MM.1S (cell line): ENCODE results near the gene NPFF.

ENCODE experiments used
- DNase-seq: peaks from one replicate; pipeline ENCODE4 v3.0.0-alpha.2; 2015
- H2AFZ ChIP-seq: fragments of 300-600 bp; sonication (generic); 2 replicates; pipeline ENCODE4 v1.6.0; 2016; ENCODE audit warnings: antibody characterized with exemption, low read length
- H3F3A ChIP-seq: fragments of 300-600 bp; sonication (generic); 2 replicates; pipeline ENCODE4 v1.6.1; 2016; ENCODE audit warnings: mild to moderate bottlenecking, antibody characterized with exemption, low read length, moderate library complexity, mixed read lengths; ENCODE audit not compliant: insufficient read depth
- H3K27ac ChIP-seq: fragments of 300-600 bp; sonication (generic); 2 replicates; pipeline ENCODE4 v1.5.1; 2016; ENCODE audit warnings: mild to moderate bottlenecking, low read length
- H3K27me3 ChIP-seq: fragments of 300-600 bp; sonication (generic); replicated peaks from 2 replicates; pipeline ENCODE4 v1.6.0; 2016; ENCODE audit warnings: low read length; ENCODE audit not compliant: insufficient read depth
- H3K36me3 ChIP-seq: fragments of 300-600 bp; sonication (generic); replicated peaks from 2 replicates; pipeline ENCODE4 v1.6.1; 2016; ENCODE audit warnings: mild to moderate bottlenecking, low read length, mixed read lengths; ENCODE audit not compliant: insufficient read depth
- H3K4me1 ChIP-seq: fragments of 300-600 bp; sonication (generic); 2 replicates; pipeline ENCODE4 v1.6.1; 2016; ENCODE audit warnings: low read length, mixed read lengths
- H3K4me2 ChIP-seq: fragments of 300-600 bp; sonication (generic); 2 replicates; pipeline ENCODE4 v1.6.0; 2016; ENCODE audit warnings: low read depth, low read length
- H3K4me3 ChIP-seq: fragments of 300-600 bp; sonication (generic); 2 replicates; pipeline ENCODE4 v1.5.1; 2016; ENCODE audit warnings: low read length, mixed read lengths
- H3K79me2 ChIP-seq: fragments of 300-600 bp; sonication (generic); 2 replicates; pipeline ENCODE4 v1.6.1; 2016; ENCODE audit warnings: mixed run types, low read length, mixed read lengths
- H3K9ac ChIP-seq: fragments of 300-600 bp; sonication (generic); 2 replicates; pipeline ENCODE4 v1.6.1; 2016; ENCODE audit warnings: low read length, mixed read lengths
- H3K9me2 ChIP-seq: fragments of 300-600 bp; sonication (generic); replicated peaks from 2 replicates; pipeline ENCODE4 v1.6.1; 2016; ENCODE audit warnings: mild to moderate bottlenecking, low read length, mixed read lengths; ENCODE audit not compliant: insufficient read depth
- H3K9me3 ChIP-seq: fragments of 300-600 bp; sonication (generic); replicated peaks from 2 replicates; pipeline ENCODE4 v1.6.1; 2016; ENCODE audit warnings: mild to moderate bottlenecking, low read length, mixed read lengths; ENCODE audit not compliant: insufficient read depth
- H4K20me1 ChIP-seq: fragments of 300-600 bp; sonication (generic); 2 replicates; pipeline ENCODE4 v1.6.1; 2016; ENCODE audit warnings: mild to moderate bottlenecking, low read length, moderate library complexity, mixed read lengths; ENCODE audit not compliant: insufficient read depth
- CTCF ChIP-seq: fragments of 300-600 bp; sonication (generic); IDR thresholded peaks from 2 replicates; pipeline ENCODE4 v1.5.1; 2016; ENCODE audit warnings: antibody characterized with exemption, low read length, mixed read lengths
- EZH2 ChIP-seq: fragments of 300-600 bp; sonication (generic); optimal IDR thresholded peaks from 2 replicates; pipeline ENCODE3; 2017; ENCODE audit warnings: low read depth, mild to moderate bottlenecking, antibody characterized with exemption, low read length, mixed read lengths
- EZH2phosphoT487 ChIP-seq: fragments of 300-600 bp; sonication (generic); IDR thresholded peaks from 2 replicates; pipeline ENCODE4 v1.6.1; 2018; ENCODE audit warnings: antibody characterized with exemption, low read length

The NPFF gene

GRCh38 chr12:53533471-53533870 is 26.2 kb upstream of the NPFF start:
- no peak overlapping the region for H3K4me3 ChIP-seq
- no peaks in the 10 kb centered on the region for H3F3A ChIP-seq
- DNase-seq: no peak
- no peak overlapping the region for H3K9ac ChIP-seq
- no peak overlapping the region for H2AFZ ChIP-seq
- H3K36me3 ChIP-seq: no peaks in the 10 kb centered on the region
- H4K20me1 ChIP-seq: no peaks in the 10 kb centered on the region
- H3K9me3 ChIP-seq: no peaks in the 10 kb centered on the region
- H3K79me2 ChIP-seq: no peaks in the 10 kb centered on the region
- no peaks in the 10 kb centered on the region for H3K27me3 ChIP-seq
- no peak overlapping the region for H3K4me2 ChIP-seq
- TF ChIP-seq EZH2: no peak
- no peak for TF ChIP-seq EZH2phosphoT487
- TF ChIP-seq CTCF: no peak
- H3K27ac ChIP-seq: no peak overlapping the region
- no peaks in the 10 kb centered on the region for H3K9me2 ChIP-seq
- H3K4me1 ChIP-seq: no peaks in the 10 kb centered on the region

GRCh38 chr12:53532524-53533445 is 25.5 kb upstream of the NPFF start:
- Histone ChIP-seq H3K79me2 (no peaks in the 10 kb centered on the region), H3K4me2 (no peak overlapping the region), H4K20me1 (no peaks in the 10 kb centered on the region), H3K9me2 (no peaks in the 10 kb centered on the region), H3K27me3 (no peaks in the 10 kb centered on the region), H2AFZ (no peak overlapping the region), H3F3A (no peaks in the 10 kb centered on the region), H3K9ac (no peak overlapping the region), H3K36me3 (no peaks in the 10 kb centered on the region), H3K9me3 (no peaks in the 10 kb centered on the region), H3K4me1 (no peaks in the 10 kb centered on the region), H3K27ac (no peak overlapping the region), H3K4me3 (no peak overlapping the region)
- no peak for TF ChIP-seq EZH2phosphoT487
- TF ChIP-seq CTCF: no peak
- no peak for TF ChIP-seq EZH2
- DNase-seq: no peak

- H4K20me1 ChIP-seq: no peaks in the 10 kb centered on the region
- H3K27ac ChIP-seq: no peak overlapping the region
- no peaks in the 10 kb centered on the region for H3F3A ChIP-seq
- H3K27me3 ChIP-seq: no peaks in the 10 kb centered on the region
- H3K4me1 ChIP-seq: no peaks in the 10 kb centered on the region
- no peak for TF ChIP-seq EZH2phosphoT487
- TF ChIP-seq EZH2: no peak
- no peaks in the 10 kb centered on the region for H3K79me2 ChIP-seq
- H3K9me3 ChIP-seq: no peaks in the 10 kb centered on the region
- DNase-seq: no peak
- H3K9ac ChIP-seq: no peak overlapping the region
- H3K4me3 ChIP-seq: no peak overlapping the region
- H3K9me2 ChIP-seq: no peaks in the 10 kb centered on the region
- no peaks in the 10 kb centered on the region for H3K36me3 ChIP-seq
- no peak overlapping the region for H3K4me2 ChIP-seq
- no peak overlapping the region for H2AFZ ChIP-seq
Measured at GRCh38 chr12:53532021-53532420, 24.7 kb upstream of the NPFF start.

GRCh38 chr12:53530920-53531319 is 23.6 kb upstream of the NPFF start:
- TF ChIP-seq CTCF (no peak), EZH2 (no peak), EZH2phosphoT487 (no peak)
- no peak for DNase-seq
- H3F3A ChIP-seq: no peaks in the 10 kb centered on the region
- no peaks in the 10 kb centered on the region for H3K27me3 ChIP-seq
- no peak overlapping the region for H3K27ac ChIP-seq
- no peaks in the 10 kb centered on the region for H3K4me1 ChIP-seq
- H2AFZ ChIP-seq: no peak overlapping the region
- H3K4me2 ChIP-seq: no peak overlapping the region
- H3K9me2 ChIP-seq: no peaks in the 10 kb centered on the region
- no peaks in the 10 kb centered on the region for H3K36me3 ChIP-seq
- H3K4me3 ChIP-seq: no peak overlapping the region
- H3K9me3 ChIP-seq: no peaks in the 10 kb centered on the region
- no peak overlapping the region for H3K9ac ChIP-seq
- no peaks in the 10 kb centered on the region for H3K79me2 ChIP-seq
- no peaks in the 10 kb centered on the region for H4K20me1 ChIP-seq
